NCI-H2227 (cell line): ENCODE data around the gene BBS5.
A peak's percentile ranks its signal among the peaks of the same experiment; 100 is the strongest.
"Not testable (repeated sequence)": the region's sequence is repeated elsewhere in the genome, so short reads cannot be mapped to it uniquely, and the experiment has no call there.

ENCODE experiments used
- DNase-seq: peaks from one replicate; lab custom pipeline; 2025; ENCODE audit not compliant: unreplicated experiment; lab: John Stamatoyannopoulos, UW

The BBS5 gene

DNA sequence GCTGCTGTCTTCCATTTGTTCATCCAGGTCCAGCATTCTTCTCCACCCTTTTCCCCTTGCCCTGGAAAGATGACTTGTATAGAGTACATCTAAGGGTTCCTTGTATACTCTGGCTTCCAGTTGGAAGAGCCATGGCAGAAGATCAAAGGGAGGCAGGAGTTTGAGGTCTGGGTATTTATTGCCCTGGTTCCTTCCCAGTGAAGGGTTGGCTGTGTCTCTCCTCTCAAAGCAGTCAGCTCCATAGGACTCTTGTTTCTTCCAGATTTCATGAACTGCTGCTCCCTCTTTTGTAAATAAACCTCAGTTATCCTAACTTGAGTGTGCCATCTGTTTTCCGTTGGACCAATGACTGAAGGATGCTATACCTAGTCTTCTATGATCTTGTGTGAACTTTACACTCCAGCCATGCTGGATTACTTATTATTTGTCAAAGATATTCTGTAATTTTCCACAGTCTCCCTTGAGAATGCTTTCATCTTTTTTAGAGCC is 6.4 kb downstream of the BBS5 start:
- no peak for DNase-seq

DNA sequence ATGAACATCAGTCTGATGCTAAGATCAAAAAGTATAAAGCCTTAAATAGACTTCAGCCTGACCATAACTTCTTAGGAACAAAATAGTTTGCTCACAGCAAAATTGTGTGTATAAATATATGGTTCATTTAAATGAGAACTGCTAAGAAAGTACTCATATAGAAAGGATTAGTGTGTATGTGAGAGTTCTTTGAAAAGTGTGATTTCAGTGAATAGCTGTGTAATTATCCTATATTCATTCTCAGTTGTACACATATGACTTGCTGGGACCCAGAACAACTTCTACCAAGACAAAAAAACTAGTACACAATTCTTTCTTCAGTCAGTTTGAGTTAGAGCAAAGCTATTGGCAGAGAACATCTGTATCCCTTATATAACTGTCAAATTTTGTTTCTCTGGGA is 7.2 kb downstream of the BBS5 start:
- DNase-seq = no peak

GRCh38 chr2:169490834-169491233 is 11.5 kb downstream of the BBS5 start:
- DNase-seq = no peak

- no peak for DNase-seq
These were observed 12.1 kb downstream of the BBS5 start for GRCh38 chr2:169491378-169491777.

DNA sequence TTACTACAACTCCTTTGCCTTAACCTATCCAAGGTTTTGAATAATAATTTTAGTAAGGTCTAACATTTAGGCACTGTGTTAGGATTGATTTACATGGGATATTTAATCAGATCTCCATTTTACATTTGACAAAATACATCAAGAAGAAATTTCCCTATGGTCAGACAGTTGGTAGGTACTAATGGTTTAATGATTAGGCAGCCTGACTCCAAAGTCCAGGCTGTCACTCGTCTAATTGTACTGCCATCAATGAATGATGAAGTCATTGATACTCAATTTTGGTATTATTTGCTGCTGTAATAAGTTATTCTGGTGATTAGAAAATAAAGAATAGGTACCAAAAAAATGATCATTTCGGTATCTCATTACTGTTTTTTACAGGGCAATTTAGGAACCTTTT is 14.1 kb downstream of the BBS5 start:
- no peak for DNase-seq

DNA sequence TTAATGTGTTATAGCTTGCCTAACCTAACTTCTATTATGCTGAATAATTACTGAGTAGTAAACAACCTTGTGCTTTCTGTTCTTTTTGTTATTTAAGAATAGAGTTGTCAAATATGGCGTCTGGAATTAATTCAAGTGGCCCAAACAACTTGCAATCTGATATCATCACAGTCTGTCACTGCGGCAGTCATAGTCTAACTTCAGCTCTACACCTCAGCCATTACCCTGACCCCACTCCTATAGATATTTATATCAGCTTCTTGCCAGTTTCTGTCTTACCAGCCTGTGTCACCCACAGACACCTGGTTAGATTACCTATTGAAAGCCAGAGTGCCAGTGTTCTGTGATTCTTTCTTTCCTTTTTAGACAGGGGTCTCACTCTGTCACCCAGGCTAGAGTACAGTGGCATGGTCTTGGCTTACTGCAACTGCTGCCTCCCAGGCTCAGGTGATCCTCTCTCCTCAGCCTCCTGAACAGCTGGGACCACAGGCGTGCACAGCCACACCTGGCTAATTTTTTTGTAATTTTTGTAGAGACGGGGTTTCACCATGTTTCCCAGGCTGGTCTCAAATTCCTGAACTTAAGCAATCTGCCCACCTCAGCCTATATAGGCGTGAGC is 16.1 kb downstream of the BBS5 start:
- DNase-seq = no peak

- DNase-seq = no peak
These were observed 25.4 kb downstream of the BBS5 start for GRCh38 chr2:169504651-169505050.

DNA sequence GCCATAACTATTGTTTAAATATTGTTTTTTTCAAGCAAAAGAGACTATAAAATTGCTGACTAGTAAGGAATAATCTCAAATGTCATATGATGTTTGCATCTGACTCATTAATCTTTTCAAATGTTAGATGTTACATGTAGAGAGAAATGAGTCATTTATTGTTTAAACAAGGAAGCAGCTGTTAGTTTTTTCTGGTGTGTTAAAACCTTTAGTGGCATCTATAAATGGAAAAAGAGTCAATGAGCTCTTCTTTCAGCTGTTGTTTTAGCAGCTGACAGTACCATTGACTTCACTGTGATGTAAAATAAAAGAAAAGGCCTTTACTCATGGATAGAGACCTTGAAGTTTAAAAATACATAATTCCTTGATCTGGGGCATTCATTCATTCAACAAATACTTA is 28.4 kb downstream of the BBS5 start:
- DNase-seq = no peak

DNA sequence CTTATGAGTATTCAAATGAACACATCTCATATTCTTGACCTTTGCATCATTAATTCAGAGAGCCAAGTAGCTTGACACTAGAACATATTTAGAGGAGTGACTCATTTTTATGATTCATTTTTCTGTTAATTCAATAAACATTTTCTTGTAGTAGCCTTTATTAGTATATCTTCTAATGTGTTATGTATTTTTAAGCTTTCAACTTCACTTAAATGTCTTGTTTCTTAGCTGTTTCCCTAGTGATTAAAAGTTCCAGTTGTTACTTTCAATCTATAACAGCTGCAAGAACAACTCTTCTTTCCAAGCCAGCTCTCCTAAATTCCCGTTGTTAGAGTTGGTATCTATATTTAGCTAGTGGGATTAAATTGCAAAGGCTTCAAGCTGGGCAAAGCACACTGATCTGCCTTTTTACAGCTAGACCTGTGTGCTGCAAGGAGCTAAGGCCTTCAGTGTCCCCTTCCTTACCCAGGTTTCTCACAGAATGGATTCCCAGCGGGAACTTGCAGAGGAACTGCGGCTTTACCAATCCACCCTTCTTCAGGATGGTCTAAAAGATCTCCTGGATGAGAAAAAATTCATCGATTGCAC is 30.1 kb downstream of the BBS5 start, which contains the start of gene KLHL41:
Gene KLHL41 (plus strand): TSS at position 405 of the 588 bp plus-strand sequence. CDS start 77 bp downstream, at position 482.
- DNase-seq = peak; percentile 18

DNA sequence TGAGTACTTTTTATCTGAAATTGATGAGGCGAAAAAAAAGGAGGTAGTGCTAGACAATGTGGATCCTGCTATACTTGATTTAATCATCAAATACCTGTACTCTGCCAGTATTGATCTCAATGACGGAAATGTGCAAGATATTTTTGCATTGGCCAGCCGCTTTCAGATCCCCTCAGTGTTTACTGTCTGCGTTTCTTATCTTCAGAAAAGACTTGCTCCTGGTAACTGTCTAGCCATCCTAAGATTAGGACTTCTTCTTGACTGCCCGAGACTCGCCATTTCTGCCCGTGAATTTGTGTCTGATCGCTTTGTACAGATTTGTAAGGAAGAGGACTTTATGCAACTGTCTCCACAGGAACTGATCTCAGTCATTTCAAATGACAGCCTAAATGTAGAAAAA is 30.7 kb downstream of the BBS5 start:
- no peak for DNase-seq

- no peak for DNase-seq
These were observed 31.2 kb downstream of the BBS5 start for GRCh38 chr2:169510496-169510895.

GRCh38 chr2:169511818-169512217 is 32.5 kb downstream of the BBS5 start:
- no peak for DNase-seq

GRCh38 chr2:169512525-169512924 is 33.2 kb downstream of the BBS5 start:
- DNase-seq = no peak

DNA sequence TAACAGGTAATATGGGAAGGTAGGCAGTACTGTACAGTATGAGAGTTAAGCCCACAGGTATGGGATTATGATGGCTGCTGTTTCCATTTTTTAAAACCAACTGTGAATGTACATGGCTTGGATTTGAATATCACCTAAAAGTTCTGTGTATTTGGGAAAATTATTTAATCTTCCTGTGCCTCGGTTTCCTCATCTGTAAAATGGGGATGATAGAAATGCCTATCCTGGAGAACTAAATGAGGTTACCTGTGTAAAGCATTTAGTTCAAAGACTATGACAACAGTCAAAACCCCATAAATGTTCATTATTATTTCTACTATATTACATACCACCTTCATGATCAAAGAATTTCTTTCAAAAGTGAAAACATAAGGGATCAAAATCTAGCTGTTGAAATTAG is 33.8 kb downstream of the BBS5 start:
- no peak for DNase-seq

- DNase-seq = no peak
These were observed 34.6 kb downstream of the BBS5 start for GRCh38 chr2:169513926-169514325.

GRCh38 chr2:169514758-169515157 is 35.5 kb downstream of the BBS5 start:
- not testable (repeated sequence) for DNase-seq

GRCh38 chr2:169516488-169516995 is 37.2 kb downstream of the BBS5 start:
- DNase-seq = not testable (repeated sequence)

DNA sequence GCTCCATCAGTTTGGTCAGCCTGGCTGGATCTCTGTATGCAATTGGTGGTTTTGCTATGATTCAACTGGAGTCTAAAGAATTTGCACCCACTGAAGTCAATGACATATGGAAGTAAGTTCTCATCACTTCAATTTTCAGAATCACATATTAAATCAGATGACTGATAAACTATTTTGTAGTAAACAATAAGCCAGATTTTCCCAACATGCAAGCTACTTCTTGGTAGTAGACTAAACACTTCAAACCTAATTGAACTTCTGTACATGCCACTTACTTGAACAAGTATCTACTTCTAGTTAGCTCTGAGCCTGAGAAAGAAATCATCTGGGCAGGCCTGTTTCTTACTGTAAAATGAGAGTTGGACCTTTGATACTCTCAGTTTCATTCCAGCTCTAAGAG is 41.6 kb downstream of the BBS5 start:
- no peak for DNase-seq

DNA sequence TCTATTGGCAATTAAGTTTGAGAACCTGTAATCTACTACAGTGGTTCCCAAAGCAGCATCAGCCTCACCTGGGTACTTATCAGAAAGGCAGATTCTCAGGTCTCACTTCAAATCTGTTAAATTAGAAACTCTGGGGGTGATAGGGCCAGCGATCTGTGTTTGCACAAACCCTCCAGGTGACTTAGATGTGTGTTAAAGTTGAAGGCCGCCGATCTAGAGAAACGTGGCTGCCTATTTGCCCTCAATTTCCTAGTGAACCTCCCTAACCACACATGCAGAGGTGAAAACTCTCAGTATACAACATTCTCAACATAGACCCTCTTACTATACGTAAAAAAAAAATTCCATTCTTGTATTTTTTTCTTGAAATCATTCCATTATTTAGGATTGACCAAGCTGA is 44.4 kb downstream of the BBS5 start:
- DNase-seq = no peak

GRCh38 chr2:169525434-169525833 is 46.1 kb downstream of the BBS5 start:
- DNase-seq = no peak

DNA sequence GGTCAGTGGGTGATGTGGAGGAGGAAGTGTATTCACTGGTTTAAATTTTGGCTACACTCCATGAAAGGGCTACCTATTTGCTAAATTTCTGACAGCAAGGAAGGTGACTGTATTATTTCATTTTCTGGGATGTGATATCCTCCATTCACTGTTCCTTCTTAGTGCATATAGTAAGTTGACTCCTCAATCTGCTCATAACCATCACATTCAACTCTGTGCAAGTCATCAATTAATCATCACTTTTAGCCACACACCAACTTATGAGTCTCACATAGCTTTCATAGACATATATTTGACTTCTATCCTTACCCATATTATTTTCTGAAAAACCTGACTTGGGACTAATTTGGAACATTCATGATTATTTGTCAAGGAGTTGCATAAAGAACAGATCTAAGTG is 47.2 kb downstream of the BBS5 start:
- DNase-seq = no peak

DNA sequence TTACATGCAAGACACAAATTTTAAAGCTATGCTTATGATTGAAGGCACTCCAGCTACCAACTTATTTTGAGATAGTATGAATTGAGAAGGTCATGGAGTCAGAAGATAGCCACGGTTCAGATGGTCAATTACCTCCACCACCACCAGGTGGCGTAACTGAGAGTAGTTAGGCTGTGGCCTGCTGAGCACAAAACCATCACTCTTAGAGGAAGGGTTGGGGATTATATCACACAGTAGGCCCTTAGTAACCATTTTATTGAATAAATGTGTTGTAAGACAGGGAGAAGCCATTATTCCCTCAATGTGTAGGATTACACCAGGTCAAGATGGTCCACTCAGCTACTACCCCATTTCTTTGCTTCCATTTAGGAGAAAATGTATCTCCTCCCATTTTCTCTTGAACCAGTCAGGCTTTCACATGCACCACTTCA is 49.0 kb downstream of the BBS5 start:
- DNase-seq = peak; percentile 85

DNA sequence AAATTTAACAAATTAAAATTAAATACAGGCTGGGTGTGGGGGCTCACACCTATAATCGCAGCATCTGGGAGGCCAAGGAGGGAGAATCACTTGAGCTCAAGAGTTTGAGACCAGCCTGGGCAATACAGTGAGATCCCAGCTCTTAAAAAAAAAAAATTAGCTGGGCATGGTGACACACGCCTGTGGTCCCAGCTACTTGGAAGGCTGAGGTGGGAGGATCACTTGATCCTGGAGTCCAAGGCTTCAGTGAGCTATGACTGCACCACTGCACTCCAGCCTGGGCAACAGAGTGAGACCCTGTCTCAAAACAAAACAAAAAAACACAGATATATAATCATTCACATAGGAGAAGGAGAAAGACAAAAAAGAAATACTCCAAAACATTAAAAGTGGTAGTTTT is 60.2 kb downstream of the BBS5 start:
- not testable (repeated sequence) for DNase-seq
